Fibroblast of the aortic adventitia (primary cell): ENCODE data around the gene SMAD7. TPM values are rescaled to one million over a fixed set of nuclear protein-coding genes. Genes with fewer than 3 reads are reported as not detected.

Source experiments
- DNase-seq: peaks from one replicate; pipeline ENCODE4 v3.0.0-alpha.2; 2010; ENCODE audit warnings: low read depth
- H3K4me3 ChIP-seq: 2 replicates; pipeline ENCODE4 v1.5.1; 2011; ENCODE audit warnings: low read depth, mild to moderate bottlenecking, control low read depth, low read length, moderate library complexity
- total RNA-seq: library from RNA; depleted of rRNA; stranded (reverse); fragments of >200 nt; gene quantifications from 2 replicates; pipeline ENCODE4 v1.2.3, GENCODE V29; 2012; ENCODE audit warnings: low replicate concordance
- TF ChIP-seq, protein P1 (sequence below): IDR thresholded peaks from 2 replicates; pipeline ENCODE4 v1.5.1; 2011; ENCODE audit warnings: mild to moderate bottlenecking, low read length, control low read depth, inconsistent platforms; ENCODE audit not compliant: insufficient read depth

The SMAD7 gene
- total RNA-seq, 1 donor, result 27.2 TPM

- H3K4me3 ChIP-seq, result peak overlapping the region; percentile 50
- TF ChIP-seq, protein P1, sequence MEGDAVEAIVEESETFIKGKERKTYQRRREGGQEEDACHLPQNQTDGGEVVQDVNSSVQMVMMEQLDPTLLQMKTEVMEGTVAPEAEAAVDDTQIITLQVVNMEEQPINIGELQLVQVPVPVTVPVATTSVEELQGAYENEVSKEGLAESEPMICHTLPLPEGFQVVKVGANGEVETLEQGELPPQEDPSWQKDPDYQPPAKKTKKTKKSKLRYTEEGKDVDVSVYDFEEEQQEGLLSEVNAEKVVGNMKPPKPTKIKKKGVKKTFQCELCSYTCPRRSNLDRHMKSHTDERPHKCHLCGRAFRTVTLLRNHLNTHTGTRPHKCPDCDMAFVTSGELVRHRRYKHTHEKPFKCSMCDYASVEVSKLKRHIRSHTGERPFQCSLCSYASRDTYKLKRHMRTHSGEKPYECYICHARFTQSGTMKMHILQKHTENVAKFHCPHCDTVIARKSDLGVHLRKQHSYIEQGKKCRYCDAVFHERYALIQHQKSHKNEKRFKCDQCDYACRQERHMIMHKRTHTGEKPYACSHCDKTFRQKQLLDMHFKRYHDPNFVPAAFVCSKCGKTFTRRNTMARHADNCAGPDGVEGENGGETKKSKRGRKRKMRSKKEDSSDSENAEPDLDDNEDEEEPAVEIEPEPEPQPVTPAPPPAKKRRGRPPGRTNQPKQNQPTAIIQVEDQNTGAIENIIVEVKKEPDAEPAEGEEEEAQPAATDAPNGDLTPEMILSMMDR, result no peak
- peak; percentile 94 for DNase-seq
Observed at GRCh38 chr18:48929941-48930713, 20.6 kb downstream of the SMAD7 start.

GRCh38 chr18:48929212-48929612 is 21.6 kb downstream of the SMAD7 start:
- H3K4me3 ChIP-seq, result peak overlapping the region; percentile 40
- no peak for DNase-seq
- TF ChIP-seq, protein P1, result no peak

DNA sequence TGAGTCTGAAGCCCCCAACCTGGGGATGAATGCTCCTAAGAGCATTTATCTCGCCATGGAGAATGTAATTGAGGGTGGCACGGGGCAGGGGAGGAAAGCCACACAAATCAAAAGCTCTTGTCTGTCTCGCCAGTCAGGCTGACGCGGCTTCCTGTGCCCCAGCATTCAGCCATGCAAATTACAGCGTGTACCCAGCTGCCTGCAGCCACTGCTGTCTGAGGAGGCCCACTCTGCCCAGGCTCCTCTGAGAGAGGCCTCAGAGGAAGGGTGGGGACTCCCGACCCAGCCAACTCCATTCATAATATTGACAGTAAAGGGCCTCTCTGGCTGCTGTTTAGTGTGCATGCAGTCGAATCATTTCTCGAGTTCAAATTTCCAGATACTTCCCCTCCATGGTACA is 22.0 kb downstream of the SMAD7 start:
- DNase-seq, result peak; percentile 69
- TF ChIP-seq, protein P1, result no peak
- peak overlapping the region; percentile 40 for H3K4me3 ChIP-seq

GRCh38 chr18:48927286-48928080 is 23.3 kb downstream of the SMAD7 start:
- TF ChIP-seq, protein P1, result no peak
- no peak for DNase-seq
- H3K4me3 ChIP-seq, result no peak overlapping the region

- H3K4me3 ChIP-seq, result no peak overlapping the region
- no peak for DNase-seq
Observed at GRCh38 chr18:48926420-48926857, 24.3 kb downstream of the SMAD7 start.

DNA sequence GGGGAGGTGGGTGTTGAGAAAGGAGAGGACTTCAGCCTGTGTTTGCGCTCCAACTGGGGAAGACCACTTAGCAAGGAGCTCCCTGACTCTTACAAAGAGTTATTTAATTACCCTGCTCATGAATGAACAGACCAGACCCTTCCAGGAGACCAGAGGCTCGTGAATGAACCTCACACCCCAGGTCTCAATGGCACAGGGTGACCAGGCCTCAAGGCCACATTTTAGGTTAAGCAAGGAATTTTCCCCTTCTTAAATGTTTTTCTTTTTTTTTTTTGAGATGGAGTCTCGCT is 25.3 kb downstream of the SMAD7 start:
- H3K4me3 ChIP-seq, result no peak overlapping the region
- DNase-seq, result no peak
- TF ChIP-seq, protein P1, result no peak

More at GRCh38 chr18:48926420-48926857, 24.3 kb downstream of the SMAD7 start:
- TF ChIP-seq, protein P1, result no peak
